H1 (cell line): ENCODE data around the gene DRD1. TPM values are rescaled to one million over a fixed set of nuclear protein-coding genes. Genes with fewer than 3 reads are reported as not detected.

Experiments used
- CTCF ChIA-PET: fragments of 300-600 bp; sonication (Branson Sonifier 250); formaldehyde crosslinking; loops from one replicate; lab custom pipeline; 2021; ENCODE audit not compliant: partially characterized antibody; lab: Charles Lee
- POLR2A ChIA-PET: fragments of 300-600 bp; sonication (Branson Sonifier 250); formaldehyde crosslinking; loops from one replicate; lab custom pipeline; 2021; ENCODE audit warnings: inconsistent platforms; ENCODE audit not compliant: partially characterized antibody; lab: Charles Lee
- DNase-seq, 2 experiments: peaks; one replicate each; pipeline versions ENCODE4 v3.0.0 to v3.0.0-alpha.2; 2010 to 2022; ENCODE audit warnings: low spot score in 2 of 2, low read depth in 1 of 2, mixed read lengths in 1 of 2
- FAIRE-seq: peaks from 2 replicates; lab custom pipeline; 2011; peaks lifted over from hg19 to GRCh38; lab: Jason Lieb, UNC
- H2AFZ ChIP-seq: 2 replicates; pipeline ENCODE4 v1.8.1; 2012; ENCODE audit warnings: low read length, inconsistent platforms
- H2AK5ac ChIP-seq: 2 replicates; pipeline ENCODE4 v1.6.1; 2013; ENCODE audit warnings: low read depth, low read length
- H2BK120ac ChIP-seq: replicated peaks from 2 replicates; pipeline ENCODE3; 2013; ENCODE audit warnings: low read depth, low read length, inconsistent platforms
- H2BK12ac ChIP-seq: 2 replicates; pipeline ENCODE4 v1.6.1; 2013; ENCODE audit warnings: low read depth, low read length
- H2BK15ac ChIP-seq: 2 replicates; pipeline ENCODE4 v1.6.1; 2013; ENCODE audit warnings: low read length
- H2BK20ac ChIP-seq: 2 replicates; pipeline ENCODE4 v1.6.1; 2013; ENCODE audit warnings: low read length
- H2BK5ac ChIP-seq: 2 replicates; pipeline ENCODE4 v1.6.1; 2013; ENCODE audit warnings: low read depth, low read length
- H3K14ac ChIP-seq: 2 replicates; pipeline ENCODE4 v1.6.1; 2013; ENCODE audit warnings: inconsistent platforms; ENCODE audit not compliant: insufficient read length
- H3K18ac ChIP-seq: 2 replicates; pipeline ENCODE4 v1.6.1; 2013; ENCODE audit warnings: low read length; ENCODE audit errors: extremely low read depth
- H3K23ac ChIP-seq: 2 replicates; pipeline ENCODE4 v1.6.1; 2013; ENCODE audit warnings: inconsistent platforms; ENCODE audit not compliant: insufficient read length
- H3K23me2 ChIP-seq: 2 replicates; pipeline ENCODE4 v1.6.1; 2013; ENCODE audit warnings: low read depth, low read length
- H3K27ac ChIP-seq: 2 replicates; pipeline ENCODE4 v1.6.1; 2011; ENCODE audit warnings: low read depth, low read length, inconsistent platforms
- H3K27me3 ChIP-seq, 4 experiments: replicated peaks in 1 of 4; 1 replicate in 1 of 4; 2 replicates in 3 of 4; pipeline versions ENCODE4 v1.6.1 to v1.8.1; 2011 to 2013; ENCODE audit warnings: low read length in 3 of 4, mild to moderate bottlenecking in 3 of 4, inconsistent platforms in 2 of 4, mixed read lengths in 2 of 4, moderate library complexity in 1 of 4; ENCODE audit not compliant: control insufficient read depth in 3 of 4, insufficient read depth in 3 of 4; ENCODE audit errors: extremely low read depth in 1 of 4
- H3K36me3 ChIP-seq, 4 experiments: 2 replicates each; pipeline versions ENCODE4 v1.6.1 to v1.8.1; 2011 to 2013; ENCODE audit warnings: mild to moderate bottlenecking in 4 of 4, low read length in 3 of 4, moderate library complexity in 2 of 4, control low read depth in 1 of 4, inconsistent platforms in 1 of 4; ENCODE audit not compliant: insufficient read depth in 4 of 4, control insufficient read depth in 2 of 4
- H3K4ac ChIP-seq: replicated peaks from 2 replicates; pipeline ENCODE3; 2013; ENCODE audit warnings: low read length, low read depth, mixed read lengths, inconsistent platforms; ENCODE audit not compliant: insufficient read length
- H3K4me1 ChIP-seq, 4 experiments: replicated peaks in 1 of 4; 1 replicate in 1 of 4; 2 replicates in 3 of 4; pipeline versions ENCODE4 v1.6.1 to v1.8.1; 2011 to 2013; ENCODE audit warnings: low read length in 3 of 4, inconsistent platforms in 2 of 4, mixed read lengths in 1 of 4; ENCODE audit not compliant: insufficient read depth in 4 of 4, control insufficient read depth in 3 of 4
- H3K4me2 ChIP-seq, 2 experiments: 2 replicates each; pipeline versions ENCODE4 v1.6.1 to v1.8.1; 2011 to 2013; ENCODE audit warnings: low read depth in 2 of 2, low read length in 2 of 2, control low read depth in 1 of 2, inconsistent platforms in 1 of 2, mild to moderate bottlenecking in 1 of 2; ENCODE audit not compliant: insufficient read depth in 1 of 2
- H3K4me3 ChIP-seq, 4 experiments: fragments of 200-600, 300-600 bp in 1 of 4; sonication (generic), shearing (Covaris generic), sonication (Bioruptor Twin) in 1 of 4; 2 replicates each; pipeline versions ENCODE4 v1.5.1 to v1.8.1; 2011 to 2016; ENCODE audit warnings: low read length in 4 of 4, low read depth in 3 of 4, control low read depth in 2 of 4, inconsistent platforms in 2 of 4, mild to moderate bottlenecking in 2 of 4, mixed read lengths in 1 of 4, moderate library complexity in 1 of 4; ENCODE audit not compliant: insufficient read depth in 2 of 4; ENCODE audit errors: extremely low read depth in 1 of 4
- H3K56ac ChIP-seq: replicated peaks from 2 replicates; pipeline ENCODE3; 2013; ENCODE audit warnings: low read depth, mild to moderate bottlenecking, mixed read lengths, low read length, inconsistent platforms; ENCODE audit not compliant: insufficient read length
- H3K79me1 ChIP-seq: 2 replicates; pipeline ENCODE4 v1.6.1; 2013; ENCODE audit warnings: low read depth, low read length, control low read depth
- H3K79me2 ChIP-seq, 2 experiments: 2 replicates each; pipeline versions ENCODE4 v1.6.1 to v1.8.1; 2012 to 2013; ENCODE audit warnings: low read length in 2 of 2, mild to moderate bottlenecking in 2 of 2, inconsistent platforms in 1 of 2; ENCODE audit not compliant: insufficient read depth in 2 of 2, control insufficient read depth in 1 of 2
- H3K9ac ChIP-seq, 4 experiments: replicated peaks in 1 of 4; 1 replicate in 1 of 4; 2 replicates in 3 of 4; pipeline versions ENCODE4 v1.6.1 to v1.8.1; 2011 to 2013; ENCODE audit warnings: low read depth in 3 of 4, low read length in 3 of 4, control low read depth in 2 of 4, mild to moderate bottlenecking in 2 of 4, moderate library complexity in 2 of 4, inconsistent platforms in 1 of 4; ENCODE audit errors: extremely low read depth in 1 of 4
- H3K9me3 ChIP-seq, 2 experiments: 2 replicates each; pipeline versions ENCODE4 v1.6.1 to v1.8.1; 2012 to 2013; ENCODE audit warnings: mild to moderate bottlenecking in 2 of 2, moderate library complexity in 2 of 2, control low read depth in 1 of 2, inconsistent platforms in 1 of 2, low read depth in 1 of 2, low read length in 1 of 2, mixed read lengths in 1 of 2; ENCODE audit not compliant: insufficient read depth in 2 of 2
- H4K20me1 ChIP-seq, 2 experiments: replicated peaks in 1 of 2; 2 replicates each; pipeline versions ENCODE3 to v1.8.1; 2011 to 2013; ENCODE audit warnings: inconsistent platforms in 2 of 2, low read length in 2 of 2, mild to moderate bottlenecking in 1 of 2; ENCODE audit not compliant: insufficient read depth in 2 of 2, control insufficient read depth in 1 of 2
- H4K5ac ChIP-seq: 2 replicates; pipeline ENCODE4 v1.6.1; 2013; ENCODE audit warnings: low read length, low read depth, mixed read lengths, inconsistent platforms; ENCODE audit not compliant: insufficient read length
- H4K8ac ChIP-seq: 2 replicates; pipeline ENCODE4 v1.8.0; 2013; ENCODE audit warnings: mild to moderate bottlenecking, moderate library complexity, low read length, inconsistent platforms; ENCODE audit not compliant: insufficient read depth; ENCODE audit errors: extremely low read depth
- H4K91ac ChIP-seq: replicated peaks from 2 replicates; pipeline ENCODE3; 2013; ENCODE audit warnings: low read length, mixed read lengths, inconsistent platforms; ENCODE audit not compliant: insufficient read length
- BRCA1 ChIP-seq: IDR thresholded peaks from 2 replicates; pipeline ENCODE4 v1.6.1; 2012; ENCODE audit warnings: low read depth, low read length, improper control_type of control experiment
- CEBPB ChIP-seq: IDR thresholded peaks from 2 replicates; pipeline ENCODE4 v1.6.1; 2012; ENCODE audit warnings: low read depth, low read length
- CHD2 ChIP-seq: IDR thresholded peaks from 2 replicates; pipeline ENCODE4 v1.6.1; 2012; ENCODE audit warnings: low read length, improper control_type of control experiment
- HDAC6 ChIP-seq: IDR thresholded peaks from one replicate; pipeline ENCODE4 v1.7.1; 2012; ENCODE audit warnings: low read depth, mild to moderate bottlenecking, inconsistent platforms, low read length, moderate library complexity
- SIN3A ChIP-seq, 2 experiments: IDR thresholded peaks in 1 of 2; conservative IDR thresholded peaks in 1 of 2; 2 replicates each; pipeline ENCODE4 v1.6.1; 2011 to 2012; ENCODE audit warnings: low read length in 2 of 2, improper control_type of control experiment in 1 of 2, low read depth in 1 of 2, mild to moderate bottlenecking in 1 of 2
- SP1 ChIP-seq: IDR thresholded peaks from 2 replicates; pipeline ENCODE4 v1.6.1; 2011; ENCODE audit warnings: low read depth, low read length
- TAF7 ChIP-seq: optimal IDR thresholded peaks from 2 replicates; pipeline ENCODE3; 2011; ENCODE audit warnings: low read depth, mild to moderate bottlenecking, inconsistent platforms, low read length, moderate library complexity, borderline replicate concordance
- WGBS, 2 experiments: shearing (Covaris generic) in 1 of 2; methylation state at CpG; one replicate each; pipeline versions ENCODE4 v1.1.6 to v1.1.7; 2013 to 2015; ENCODE audit warnings: low lambda C conversion rate in 2 of 2, mixed read lengths in 2 of 2, inconsistent platforms in 1 of 2, low coverage in 1 of 2, missing lambda C conversion rate in 1 of 2; ENCODE audit not compliant: insufficient replicate concordance in 2 of 2, insufficient coverage in 1 of 2, insufficient read length in 1 of 2; ENCODE audit errors: extremely low coverage in 1 of 2, missing lambda C conversion rate in 1 of 2; 5-methylcytosine and 5-hydroxymethylcytosine counted together
- polyA plus RNA-seq, 7 experiments: library from polyadenylated mRNA; depleted of rRNA in 3 of 7; stranded (reverse) in 5 of 7; unstranded in 2 of 7; fragments of >200 nt in 5 of 7; fragments of 200-250 nt in 2 of 7; gene quantifications; 1 replicate in 5 of 7; 2 replicates in 1 of 7; 4 replicates in 1 of 7; pipeline versions ENCODE4 v1.2.1 to v1.2.3, GENCODE V29; 2011 to 2013; ENCODE audit warnings: missing spikeins in 2 of 7, mixed read lengths in 2 of 7
- total RNA-seq: library from RNA; stranded (reverse); fragmentation: NEBNext Ultra II Directional; extraction: Animal tissue kit (Norgen Biotek cat#: 25700); gene quantifications from 2 replicates; pipeline ENCODE4 v1.2.1, GENCODE V29; 2021

The DRD1 gene
- total and polyA plus RNA-seq, 2 of the 8 experiments (the other 6 are each of a cell fraction or from before 2014, with no cell fraction given): 0.03 to 0.19 TPM

DNA sequence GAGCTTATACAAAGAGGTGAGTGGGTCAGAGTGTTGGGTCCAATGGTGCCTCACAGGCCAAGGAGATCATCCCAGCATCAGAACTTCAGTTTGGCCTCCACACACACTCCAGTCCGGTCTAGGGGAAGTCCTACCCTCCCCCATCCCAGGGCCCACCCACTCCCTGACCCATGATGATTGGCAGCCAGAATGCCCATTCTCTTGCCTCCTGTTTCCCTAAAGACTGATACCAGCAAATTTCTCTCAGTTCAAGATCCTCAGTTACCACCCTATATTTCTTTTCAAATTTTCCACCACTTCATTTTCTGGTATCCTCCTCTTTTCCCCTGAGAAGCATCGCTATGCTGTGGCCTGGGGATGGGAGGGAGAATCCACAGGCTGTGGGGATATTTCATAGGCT, 21.9 kb downstream of the DRD1 start:
- peaks cover 0 to 3% (median 0%) of the 10 kb centered on the region in 4 experiments; a peak in 1 of 7 replicates for H3K4me1 ChIP-seq
- no peaks in the 10 kb centered on the region for H3K27me3 ChIP-seq
- no peak overlapping the region for H3K56ac ChIP-seq
- H3K79me2 ChIP-seq: no peaks in the 10 kb centered on the region
- no peak overlapping the region for H4K8ac ChIP-seq
- FAIRE-seq: no peak
- H3K23me2 ChIP-seq: peaks cover 6% of the 10 kb centered on the region; the same call in 1 of the 2 replicates
- no peak overlapping the region for H3K9ac ChIP-seq
- no peak overlapping the region for H2BK15ac ChIP-seq
- H2AFZ ChIP-seq: no peak overlapping the region
- no peak overlapping the region for H3K4me3 ChIP-seq
- ChIA-PET CTCF (interaction anchor here (1.2 kb wide), 1 partner anchor 22 kb away, joined by 3 read pairs; the partner anchor contains the start of gene DRD1), POLR2A (no interaction called here)
- no peaks in the 10 kb centered on the region for H3K79me1 ChIP-seq
- H2BK20ac ChIP-seq: no peak overlapping the region
- H2BK120ac ChIP-seq: no peak overlapping the region
- H3K36me3 ChIP-seq: no peaks in the 10 kb centered on the region
- H3K27ac ChIP-seq: no peak overlapping the region
- no peak overlapping the region for H4K5ac ChIP-seq
- no peak overlapping the region for H2BK12ac ChIP-seq
- H3K9me3 ChIP-seq: peaks cover 0 to 5% of the 10 kb centered on the region in 2 experiments; a peak in 1 of 4 replicates
- no peak overlapping the region for H3K4ac ChIP-seq
- H3K23ac ChIP-seq: no peak overlapping the region
- 91% methylated on average over 2 of the region's 2 CpGs; no CpG with 5 or more reads in 1 of the 2 experiments for WGBS, 2 experiments
- H4K20me1 ChIP-seq: no peaks in the 10 kb centered on the region
- no peak overlapping the region for H2BK5ac ChIP-seq
- no peak overlapping the region for H3K14ac ChIP-seq
- H4K91ac ChIP-seq: no peak overlapping the region
- H2AK5ac ChIP-seq: no peak overlapping the region
- no peak overlapping the region for H3K4me2 ChIP-seq
- DNase-seq: no peak
- H3K18ac ChIP-seq: no peak overlapping the region
- TF ChIP-seq CHD2 (no peak), TAF7 (no peak), CEBPB (no peak), HDAC6 (no peak), SIN3A (conservative IDR thresholded peaks at IDR 0.05 in 1 of 2, IDR thresholded peaks at IDR 0.05 in 1 of 2; ENCODE audit: low read depth in 1 of 2, low read length in 2 of 2) (no peak), SP1 (no peak), BRCA1 (no peak)
